ENCODE data around the gene FAM24B. TPM values are rescaled to one million over a fixed set of nuclear protein-coding genes. Genes with fewer than 3 reads are reported as not detected.

The FAM24B gene
- polyA plus RNA-seq, 1 donor from 2014 or later: 3.4 TPM

DNA sequence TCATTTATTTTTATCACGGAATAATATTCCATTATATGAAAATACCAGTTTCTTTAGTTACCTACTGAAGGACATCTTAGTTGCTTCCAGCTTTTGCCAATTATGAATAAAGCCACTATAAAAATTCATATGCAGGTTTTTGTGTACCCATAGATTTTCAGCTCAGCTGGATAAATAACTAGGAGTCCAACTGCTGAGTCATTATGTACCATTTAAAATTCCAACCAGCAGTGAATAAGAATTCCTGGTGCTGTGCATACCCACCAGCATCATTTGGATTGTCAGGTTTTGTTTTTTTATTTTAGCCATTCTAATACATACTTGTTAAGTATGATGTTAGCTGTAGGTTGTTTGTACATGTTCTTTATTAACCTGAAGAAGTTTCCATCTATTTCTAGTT, 14.5 kb downstream of the FAM24B start:
- TF ChIP-seq, protein P1, sequence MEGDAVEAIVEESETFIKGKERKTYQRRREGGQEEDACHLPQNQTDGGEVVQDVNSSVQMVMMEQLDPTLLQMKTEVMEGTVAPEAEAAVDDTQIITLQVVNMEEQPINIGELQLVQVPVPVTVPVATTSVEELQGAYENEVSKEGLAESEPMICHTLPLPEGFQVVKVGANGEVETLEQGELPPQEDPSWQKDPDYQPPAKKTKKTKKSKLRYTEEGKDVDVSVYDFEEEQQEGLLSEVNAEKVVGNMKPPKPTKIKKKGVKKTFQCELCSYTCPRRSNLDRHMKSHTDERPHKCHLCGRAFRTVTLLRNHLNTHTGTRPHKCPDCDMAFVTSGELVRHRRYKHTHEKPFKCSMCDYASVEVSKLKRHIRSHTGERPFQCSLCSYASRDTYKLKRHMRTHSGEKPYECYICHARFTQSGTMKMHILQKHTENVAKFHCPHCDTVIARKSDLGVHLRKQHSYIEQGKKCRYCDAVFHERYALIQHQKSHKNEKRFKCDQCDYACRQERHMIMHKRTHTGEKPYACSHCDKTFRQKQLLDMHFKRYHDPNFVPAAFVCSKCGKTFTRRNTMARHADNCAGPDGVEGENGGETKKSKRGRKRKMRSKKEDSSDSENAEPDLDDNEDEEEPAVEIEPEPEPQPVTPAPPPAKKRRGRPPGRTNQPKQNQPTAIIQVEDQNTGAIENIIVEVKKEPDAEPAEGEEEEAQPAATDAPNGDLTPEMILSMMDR (IDR thresholded peaks at IDR 0.05; ENCODE audit: poor library complexity, severe bottlenecking): no peak
- TF ChIP-seq EP300 (conservative IDR thresholded peaks at IDR 0.05; ENCODE audit: poor library complexity, severe bottlenecking) (no peak), SMC3 (conservative IDR thresholded peaks at IDR 0.05; ENCODE audit: poor library complexity) (no peak), RAD21 (conservative IDR thresholded peaks at IDR 0.05) (no peak), MXI1 (conservative IDR thresholded peaks at IDR 0.05; ENCODE audit: poor library complexity, severe bottlenecking) (no peak), EZH2 (IDR thresholded peaks at IDR 0.05; ENCODE audit: borderline replicate concordance, insufficient read depth, low read length, poor library complexity, severe bottlenecking) (no peak), POLR2AphosphoS5 (IDR thresholded peaks at IDR 0.05) (no peak), TAF1 (IDR thresholded peaks at IDR 0.05; ENCODE audit: low read depth) (no peak)
- TF ChIP-seq, protein P2, sequence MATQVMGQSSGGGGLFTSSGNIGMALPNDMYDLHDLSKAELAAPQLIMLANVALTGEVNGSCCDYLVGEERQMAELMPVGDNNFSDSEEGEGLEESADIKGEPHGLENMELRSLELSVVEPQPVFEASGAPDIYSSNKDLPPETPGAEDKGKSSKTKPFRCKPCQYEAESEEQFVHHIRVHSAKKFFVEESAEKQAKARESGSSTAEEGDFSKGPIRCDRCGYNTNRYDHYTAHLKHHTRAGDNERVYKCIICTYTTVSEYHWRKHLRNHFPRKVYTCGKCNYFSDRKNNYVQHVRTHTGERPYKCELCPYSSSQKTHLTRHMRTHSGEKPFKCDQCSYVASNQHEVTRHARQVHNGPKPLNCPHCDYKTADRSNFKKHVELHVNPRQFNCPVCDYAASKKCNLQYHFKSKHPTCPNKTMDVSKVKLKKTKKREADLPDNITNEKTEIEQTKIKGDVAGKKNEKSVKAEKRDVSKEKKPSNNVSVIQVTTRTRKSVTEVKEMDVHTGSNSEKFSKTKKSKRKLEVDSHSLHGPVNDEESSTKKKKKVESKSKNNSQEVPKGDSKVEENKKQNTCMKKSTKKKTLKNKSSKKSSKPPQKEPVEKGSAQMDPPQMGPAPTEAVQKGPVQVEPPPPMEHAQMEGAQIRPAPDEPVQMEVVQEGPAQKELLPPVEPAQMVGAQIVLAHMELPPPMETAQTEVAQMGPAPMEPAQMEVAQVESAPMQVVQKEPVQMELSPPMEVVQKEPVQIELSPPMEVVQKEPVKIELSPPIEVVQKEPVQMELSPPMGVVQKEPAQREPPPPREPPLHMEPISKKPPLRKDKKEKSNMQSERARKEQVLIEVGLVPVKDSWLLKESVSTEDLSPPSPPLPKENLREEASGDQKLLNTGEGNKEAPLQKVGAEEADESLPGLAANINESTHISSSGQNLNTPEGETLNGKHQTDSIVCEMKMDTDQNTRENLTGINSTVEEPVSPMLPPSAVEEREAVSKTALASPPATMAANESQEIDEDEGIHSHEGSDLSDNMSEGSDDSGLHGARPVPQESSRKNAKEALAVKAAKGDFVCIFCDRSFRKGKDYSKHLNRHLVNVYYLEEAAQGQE (IDR thresholded peaks at IDR 0.05; ENCODE audit: borderline replicate concordance): no peak
- no peak overlapping the region for H2AFZ ChIP-seq (ENCODE audit: low read depth, low read length)
- H3K79me2 ChIP-seq (replicated peaks; ENCODE audit: insufficient read depth, low read length): no peaks in the 10 kb centered on the region
- no peaks in the 10 kb centered on the region for H3K9me3 ChIP-seq (ENCODE audit: low read length)
- no peaks in the 10 kb centered on the region for H3K36me3 ChIP-seq (ENCODE audit: insufficient read depth, low read length)
- H4K20me1 ChIP-seq (ENCODE audit: insufficient read depth): no peaks in the 10 kb centered on the region
- H3K9ac ChIP-seq (ENCODE audit: low read length): no peak overlapping the region
- H3F3A ChIP-seq (ENCODE audit: insufficient read depth, low read length, poor library complexity, severe bottlenecking): no peaks in the 10 kb centered on the region
- H3K4me2 ChIP-seq (ENCODE audit: low read length): no peak overlapping the region
- no peaks in the 10 kb centered on the region for H3K27me3 ChIP-seq (ENCODE audit: insufficient read depth, low read depth, low read length)
- no peak overlapping the region for H3K27ac ChIP-seq (ENCODE audit: low read length)
- no peaks in the 10 kb centered on the region for H3K9me2 ChIP-seq (ENCODE audit: insufficient read depth, low read length)
- no peak overlapping the region for H3K4me3 ChIP-seq (ENCODE audit: low read length)

DNA sequence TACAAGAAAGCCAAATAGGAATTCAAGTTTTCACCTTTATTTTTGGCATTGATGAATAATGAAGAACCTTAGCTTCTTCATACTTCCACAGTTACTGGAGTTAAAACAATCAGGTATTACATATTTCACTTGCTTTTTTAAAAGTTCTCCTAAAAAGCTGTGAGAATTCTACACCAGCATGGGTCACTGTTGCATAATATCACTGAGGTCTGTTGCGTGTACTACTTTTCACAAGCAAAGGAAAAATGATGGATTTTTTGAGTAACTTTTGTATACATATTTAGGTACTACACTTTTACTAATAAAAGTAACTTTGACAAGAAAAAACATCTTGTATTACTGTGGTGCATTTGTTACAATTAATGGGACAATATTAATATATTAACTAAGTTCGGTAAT, 15.2 kb downstream of the FAM24B start:
- Histone ChIP-seq H3F3A (ENCODE audit: insufficient read depth, low read length, poor library complexity, severe bottlenecking) (no peaks in the 10 kb centered on the region), H3K9me2 (ENCODE audit: insufficient read depth, low read length) (no peaks in the 10 kb centered on the region), H3K79me2 (replicated peaks; ENCODE audit: insufficient read depth, low read length) (no peaks in the 10 kb centered on the region), H3K36me3 (ENCODE audit: insufficient read depth, low read length) (no peaks in the 10 kb centered on the region), H3K9me3 (ENCODE audit: low read length) (no peaks in the 10 kb centered on the region), H3K4me2 (ENCODE audit: low read length) (no peak overlapping the region), H4K20me1 (ENCODE audit: insufficient read depth) (no peaks in the 10 kb centered on the region), H3K9ac (ENCODE audit: low read length) (no peak overlapping the region), H2AFZ (ENCODE audit: low read depth, low read length) (no peak overlapping the region), H3K4me3 (ENCODE audit: low read length) (no peak overlapping the region), H3K27ac (ENCODE audit: low read length) (no peak overlapping the region), H3K27me3 (ENCODE audit: insufficient read depth, low read depth, low read length) (no peaks in the 10 kb centered on the region)
- TF ChIP-seq, protein P1 (IDR thresholded peaks at IDR 0.05; ENCODE audit: poor library complexity, severe bottlenecking): no peak
- TF ChIP-seq POLR2AphosphoS5 (IDR thresholded peaks at IDR 0.05) (no peak), MXI1 (conservative IDR thresholded peaks at IDR 0.05; ENCODE audit: poor library complexity, severe bottlenecking) (no peak), RAD21 (conservative IDR thresholded peaks at IDR 0.05) (no peak), EZH2 (IDR thresholded peaks at IDR 0.05; ENCODE audit: borderline replicate concordance, insufficient read depth, low read length, poor library complexity, severe bottlenecking) (no peak), EP300 (conservative IDR thresholded peaks at IDR 0.05; ENCODE audit: poor library complexity, severe bottlenecking) (no peak), SMC3 (conservative IDR thresholded peaks at IDR 0.05; ENCODE audit: poor library complexity) (no peak), TAF1 (IDR thresholded peaks at IDR 0.05; ENCODE audit: low read depth) (no peak)
- TF ChIP-seq, protein P2 (IDR thresholded peaks at IDR 0.05; ENCODE audit: borderline replicate concordance): no peak

Measured in neural cell (in vitro differentiated cells).